Caco-2 (cell line): ENCODE results near the gene TMED5. TPM values are rescaled to one million over a fixed set of nuclear protein-coding genes. Genes with fewer than 3 reads are reported as not detected.

Experiments used
- BruUV-seq: library from RNA; stranded (reverse); fragments of 400-500 nt; replicated peaks from 2 replicates; lab custom pipeline; 2021; lab: Mats Ljungman, UMichigan
- CTCF ChIA-PET: fragments of 300-600 bp; sonication (Branson Sonifier 250); formaldehyde crosslinking; loops from one replicate; lab custom pipeline; 2022; ENCODE audit warnings: antibody characterized with exemption; lab: Charles Lee
- POLR2A ChIA-PET: fragments of 300-600 bp; sonication (Branson Sonifier 250); formaldehyde crosslinking; loops from one replicate; lab custom pipeline; 2022; ENCODE audit warnings: antibody characterized with exemption; lab: Charles Lee
- DNase-seq, 2 experiments: peaks; one replicate each; pipeline versions ENCODE4 v3.0.0 to v3.0.0-alpha.2; 2020 to 2022
- H3K27me3 ChIP-seq: replicated peaks from 2 replicates; pipeline ENCODE4 v1.6.0; 2011; ENCODE audit warnings: low read length; ENCODE audit not compliant: control insufficient read depth, insufficient read depth
- H3K36me3 ChIP-seq: 2 replicates; pipeline ENCODE4 v1.5.1; 2011; ENCODE audit warnings: low read length; ENCODE audit not compliant: control insufficient read depth, insufficient read depth
- H3K4me1 ChIP-seq: fragments of 250-450 bp; sonication (Bioruptor Pico); 2 replicates; pipeline ENCODE4 v1.5.1; 2020; ENCODE audit warnings: mild to moderate bottlenecking
- H3K4me3 ChIP-seq: 2 replicates; pipeline ENCODE4 v1.5.1; 2011; ENCODE audit warnings: low read depth, mild to moderate bottlenecking, control low read depth, low read length
- H3K9me3 ChIP-seq: fragments of 250-450 bp; sonication (Bioruptor Pico); 2 replicates; pipeline ENCODE4 v1.5.1; 2020; ENCODE audit warnings: mild to moderate bottlenecking, moderate library complexity
- H3K27ac Mint-ChIP-seq: one replicate; pipeline ENCODE4 v1.8.0; 2022; ENCODE audit warnings: mixed read lengths; ENCODE audit not compliant: unreplicated experiment
- H3K27me3 Mint-ChIP-seq: one replicate; pipeline ENCODE4 v1.8.0; 2022; ENCODE audit warnings: mixed read lengths; ENCODE audit not compliant: insufficient read depth, unreplicated experiment
- H3K36me3 Mint-ChIP-seq: one replicate; pipeline ENCODE4 v1.8.0; 2022; ENCODE audit warnings: mild to moderate bottlenecking, mixed read lengths; ENCODE audit not compliant: insufficient read depth, unreplicated experiment
- H3K4me1 Mint-ChIP-seq: one replicate; pipeline ENCODE4 v1.8.0; 2022; ENCODE audit warnings: low read depth, mixed read lengths; ENCODE audit not compliant: unreplicated experiment
- H3K4me3 Mint-ChIP-seq: one replicate; pipeline ENCODE4 v1.8.0; 2022; ENCODE audit warnings: mild to moderate bottlenecking, moderate library complexity, mixed read lengths; ENCODE audit not compliant: unreplicated experiment
- H3K9me3 Mint-ChIP-seq: one replicate; pipeline ENCODE4 v1.8.0; 2022; ENCODE audit warnings: mixed read lengths; ENCODE audit not compliant: unreplicated experiment
- CTCF ChIP-seq, 2 experiments: fragments of 200-600 bp in 1 of 2; IDR thresholded peaks; 1 replicate in 1 of 2; 2 replicates in 1 of 2; pipeline versions ENCODE4 v1.5.1 to v1.8.0; 2011 to 2022; ENCODE audit warnings: antibody characterized with exemption in 1 of 2, control low read depth in 1 of 2, inconsistent platforms in 1 of 2, low read depth in 1 of 2, low read length in 1 of 2, mild to moderate bottlenecking in 1 of 2, moderate library complexity in 1 of 2; ENCODE audit not compliant: insufficient read depth in 1 of 2, severe bottlenecking in 1 of 2, unreplicated experiment in 1 of 2
- intact Hi-C: fragments of 100-400 bp; cut with micrococcal nuclease; formaldehyde crosslinking; loops from one replicate; pipeline ENCODE4 v1.10.0; 2022; ENCODE audit not compliant: unreplicated experiment
- total RNA-seq: library from RNA; stranded (reverse); gene quantifications from 2 replicates; pipeline ENCODE4 v1.2.3, GENCODE V29; 2022

Gene TMED5
- total RNA-seq, 1 experiment from 2014 or later = 52.6 TPM

DNA sequence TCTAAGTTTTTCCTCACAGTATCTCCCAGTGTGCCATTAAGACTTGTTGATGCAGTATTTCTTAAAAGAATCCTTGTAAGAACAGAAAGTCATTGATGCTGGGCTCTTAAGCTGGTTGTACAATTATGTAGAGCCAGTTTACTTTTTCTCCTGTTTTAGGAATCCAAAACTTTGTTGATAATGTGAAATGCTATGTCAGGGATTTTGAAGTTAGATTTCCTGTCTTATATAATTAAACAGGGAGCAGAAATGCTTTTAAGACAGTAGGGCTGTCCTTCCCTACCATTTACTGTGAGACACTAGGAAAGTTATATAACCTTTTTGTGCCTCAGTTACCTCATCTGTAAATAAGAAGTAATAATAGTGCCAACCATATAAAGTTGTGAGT lies 26.3 kb upstream of the TMED5 start:
- Mint-ChIP-seq H3K9me3 (no peaks in the 10 kb centered on the region), H3K36me3 (no peaks in the 10 kb centered on the region), H3K4me1 (no peaks in the 10 kb centered on the region), H3K4me3 (no peak overlapping the region), H3K27ac (no peak overlapping the region), H3K27me3 (no peaks in the 10 kb centered on the region)
- no TSS peak for BruUV-seq
- intact Hi-C loops = no loop called here
- CTCF ChIA-PET = no interaction called here
- Histone ChIP-seq H3K4me3 (no peak overlapping the region), H3K9me3 (no peaks in the 10 kb centered on the region), H3K36me3 (no peaks in the 10 kb centered on the region), H3K4me1 (no peaks in the 10 kb centered on the region), H3K27me3 (no peaks in the 10 kb centered on the region)
- no peak for TF ChIP-seq CTCF (IDR thresholded peaks at IDR 0.05; ENCODE audit: insufficient read depth in 1 of 2, low read depth in 1 of 2, low read length in 1 of 2, severe bottlenecking in 1 of 2, unreplicated experiment in 1 of 2)
- POLR2A ChIA-PET = no interaction called here
- DNase-seq = no peak

DNA sequence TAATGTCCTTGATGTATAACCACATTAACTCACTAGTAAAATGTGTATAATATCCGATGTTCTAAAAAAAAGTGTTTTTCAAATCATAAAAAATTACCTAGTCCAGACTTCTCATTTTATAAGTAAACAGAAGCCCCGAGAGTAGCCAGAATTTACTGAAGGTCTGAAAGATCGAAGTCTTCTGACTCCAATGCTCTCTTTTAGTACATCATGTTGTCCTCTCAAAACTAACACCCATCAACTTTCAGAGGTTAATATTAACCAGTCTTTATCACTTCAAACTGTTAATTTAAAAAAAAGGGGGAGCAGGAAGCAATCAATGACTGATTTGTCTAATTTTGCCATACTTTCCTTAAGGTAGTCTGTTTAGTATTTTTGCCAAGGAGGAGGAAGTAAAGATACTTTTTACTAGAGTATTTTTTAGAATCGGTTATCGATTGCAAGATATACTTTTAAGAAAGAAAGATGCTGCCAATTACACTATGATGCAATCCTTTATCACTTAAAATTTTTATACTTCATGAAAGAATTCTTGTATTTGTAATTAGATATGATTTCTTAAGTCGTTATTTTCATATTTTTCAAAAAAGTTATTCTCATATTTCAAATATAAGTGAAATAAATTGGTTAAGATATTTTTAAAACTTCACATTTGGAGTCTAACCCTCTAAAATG lies 25.8 kb upstream of the TMED5 start:
- H3K4me1 ChIP-seq = no peaks in the 10 kb centered on the region; the same call in 1 of the 2 replicates
- no peak overlapping the region for H3K4me3 Mint-ChIP-seq
- no peaks in the 10 kb centered on the region for H3K36me3 ChIP-seq
- no TSS peak for BruUV-seq
- no peak overlapping the region for H3K27ac Mint-ChIP-seq
- no peaks in the 10 kb centered on the region for H3K27me3 Mint-ChIP-seq
- H3K27me3 ChIP-seq = no peaks in the 10 kb centered on the region
- no peak for TF ChIP-seq CTCF (IDR thresholded peaks at IDR 0.05; ENCODE audit: insufficient read depth in 1 of 2, low read depth in 1 of 2, low read length in 1 of 2, severe bottlenecking in 1 of 2, unreplicated experiment in 1 of 2)
- no peak for DNase-seq
- no peaks in the 10 kb centered on the region for H3K4me1 Mint-ChIP-seq
- no peaks in the 10 kb centered on the region for H3K9me3 Mint-ChIP-seq
- ChIA-PET POLR2A (no interaction called here), CTCF (no interaction called here)
- H3K36me3 Mint-ChIP-seq = no peaks in the 10 kb centered on the region
- no peaks in the 10 kb centered on the region for H3K9me3 ChIP-seq
- no peak overlapping the region for H3K4me3 ChIP-seq
- intact Hi-C loops = no loop called here

DNA sequence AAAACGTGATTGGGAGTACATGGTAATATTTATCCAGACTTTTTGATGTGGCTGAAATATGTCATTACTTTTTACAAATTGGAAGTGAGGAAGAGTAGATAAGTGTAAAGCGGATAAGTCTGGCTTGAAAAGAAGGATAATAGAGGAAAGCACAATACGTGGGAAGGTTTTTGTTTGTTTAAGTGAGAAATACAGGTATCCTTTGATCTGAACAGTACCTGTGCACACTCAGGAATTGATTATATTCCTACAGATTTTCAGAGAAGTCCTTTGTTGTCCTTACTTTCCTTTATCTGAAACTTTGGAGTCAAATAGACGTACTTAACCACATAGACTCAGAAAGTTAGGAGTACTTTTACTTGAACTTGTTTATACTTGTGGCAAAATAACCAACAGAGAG lies 20.5 kb upstream of the TMED5 start:
- CTCF ChIA-PET = no interaction called here
- H3K36me3 Mint-ChIP-seq = peaks cover 6% of the 10 kb centered on the region

More for the DNA sequence above, 20.5 kb upstream of the TMED5 start:
- TF ChIP-seq CTCF (IDR thresholded peaks at IDR 0.05; ENCODE audit: insufficient read depth in 1 of 2, low read depth in 1 of 2, low read length in 1 of 2, severe bottlenecking in 1 of 2, unreplicated experiment in 1 of 2) = no peak
- POLR2A ChIA-PET = no interaction called here
- Mint-ChIP-seq H3K27me3 (no peaks in the 10 kb centered on the region), H3K9me3 (peaks cover 9% of the 10 kb centered on the region), H3K4me3 (no peak overlapping the region), H3K27ac (no peak overlapping the region), H3K4me1 (peaks cover 6% of the 10 kb centered on the region)
- Histone ChIP-seq H3K36me3 (no peaks in the 10 kb centered on the region), H3K9me3 (no peaks in the 10 kb centered on the region), H3K27me3 (no peaks in the 10 kb centered on the region), H3K4me1 (peaks cover 6% of the 10 kb centered on the region; the same call in 1 of the 2 replicates), H3K4me3 (no peak overlapping the region)
- no TSS peak for BruUV-seq
- intact Hi-C loops = no loop called here
- no peak for DNase-seq
